Loucy (cell line): ENCODE measurements around the gene RPH3AL.

Experiments used
- CTCF ChIP-seq: fragments of 200-600 bp; sonication (generic); conservative IDR thresholded peaks from 2 replicates; pipeline ENCODE4 v1.5.1; 2014; ENCODE audit warnings: mild to moderate bottlenecking, antibody characterized with exemption, low read length
- EZH2phosphoT487 ChIP-seq: fragments of 200-600 bp; IDR thresholded peaks from 2 replicates; pipeline ENCODE4 v1.6.1; 2018; ENCODE audit warnings: antibody characterized with exemption, mild to moderate bottlenecking, moderate library complexity, borderline replicate concordance

GRCh38 chr17:247767-248166 is 104.8 kb downstream of the RPH3AL start:
- TF ChIP-seq CTCF: no peak
- TF ChIP-seq EZH2phosphoT487: no peak
